NCI-H226 (cell line): Measurements from ENCODE around the gene POLDIP2.

Source experiments
- DNase-seq: peaks from one replicate; pipeline ENCODE4 v3.0.0-alpha.2; 2015

Gene POLDIP2

DNA sequence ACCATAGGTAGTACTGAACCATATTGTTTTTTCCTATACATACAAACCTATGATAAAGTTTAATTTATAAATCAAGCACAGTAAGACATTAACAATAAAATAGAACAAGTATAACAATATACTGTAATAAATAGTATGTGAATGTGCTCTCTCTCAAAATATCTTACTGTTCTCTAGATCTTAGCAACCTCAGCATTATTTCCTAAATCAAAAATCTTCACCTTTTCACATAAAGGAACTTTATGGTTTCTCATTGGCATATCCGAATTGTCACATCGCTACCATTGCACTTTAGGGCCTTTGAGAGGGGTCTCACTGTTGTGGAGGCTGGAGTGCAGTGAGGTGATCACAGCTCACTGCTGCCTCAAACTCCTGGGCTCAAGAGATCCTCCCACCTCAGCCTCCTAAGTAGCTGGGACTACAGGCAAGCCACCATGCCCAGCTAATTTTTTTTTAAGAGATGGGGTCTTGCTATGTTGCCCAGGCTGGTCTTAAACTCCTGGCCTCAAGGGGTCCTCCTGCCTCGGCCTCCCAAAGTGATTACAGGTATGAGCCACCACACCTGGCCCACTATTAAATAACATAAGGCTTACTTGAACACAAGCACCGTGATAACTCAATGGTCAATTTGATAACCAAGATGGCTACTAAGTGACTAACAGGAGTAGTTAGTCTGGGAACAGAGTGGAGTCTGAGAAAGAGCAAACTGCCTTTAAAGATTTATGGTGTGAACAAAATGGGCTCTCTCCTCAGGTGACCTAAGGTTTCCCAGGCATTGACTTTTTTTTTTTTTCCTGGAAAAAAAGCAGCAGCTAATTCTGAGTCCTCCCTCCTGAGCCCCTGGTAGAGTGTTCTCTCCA lies 41.3 kb downstream of the POLDIP2 start:
- DNase-seq: no peak

DNA sequence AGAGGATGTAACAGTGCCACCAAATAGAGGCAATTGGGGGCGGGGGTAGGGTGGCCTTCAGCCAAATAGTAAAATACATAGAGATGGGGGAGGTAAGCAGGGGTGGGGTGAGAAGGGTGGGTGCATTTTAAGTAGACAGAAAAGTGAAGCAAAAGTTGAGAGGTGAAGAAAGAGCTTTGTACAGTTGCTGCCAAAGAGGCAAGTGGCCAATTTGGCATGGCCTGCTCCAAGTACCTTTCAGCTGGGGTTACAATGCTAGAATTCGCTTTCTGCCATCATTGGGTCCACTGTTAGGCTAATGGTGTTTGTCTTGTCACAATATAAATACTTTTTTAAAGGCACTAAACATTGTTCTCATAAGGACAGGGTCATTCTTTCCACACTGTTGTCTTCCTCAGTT lies 43.5 kb downstream of the POLDIP2 start:
- DNase-seq: no peak

DNA sequence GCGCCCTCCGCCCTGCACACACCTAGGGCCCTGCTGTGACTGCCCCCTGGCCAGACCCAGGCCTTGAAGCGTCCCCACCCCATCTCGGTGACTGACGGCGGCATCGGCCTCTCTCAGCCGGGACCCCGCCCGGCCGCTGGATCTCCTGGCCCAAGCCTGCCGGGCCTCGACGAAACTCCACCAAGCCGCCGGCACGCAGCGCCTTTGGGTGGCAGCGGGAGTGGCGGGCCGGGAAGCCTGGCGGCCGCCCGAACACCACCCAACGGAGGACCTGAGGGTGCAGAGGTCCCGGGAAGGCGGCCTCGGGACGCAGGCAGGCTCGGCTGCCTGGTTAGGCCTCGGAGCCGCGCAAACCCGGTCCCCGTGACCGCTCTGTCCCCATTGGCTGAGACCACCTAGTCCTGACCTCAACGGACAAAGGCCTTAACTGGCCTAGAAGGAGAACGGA lies 50.3 kb downstream of the POLDIP2 start:
- DNase-seq: no peak

DNA sequence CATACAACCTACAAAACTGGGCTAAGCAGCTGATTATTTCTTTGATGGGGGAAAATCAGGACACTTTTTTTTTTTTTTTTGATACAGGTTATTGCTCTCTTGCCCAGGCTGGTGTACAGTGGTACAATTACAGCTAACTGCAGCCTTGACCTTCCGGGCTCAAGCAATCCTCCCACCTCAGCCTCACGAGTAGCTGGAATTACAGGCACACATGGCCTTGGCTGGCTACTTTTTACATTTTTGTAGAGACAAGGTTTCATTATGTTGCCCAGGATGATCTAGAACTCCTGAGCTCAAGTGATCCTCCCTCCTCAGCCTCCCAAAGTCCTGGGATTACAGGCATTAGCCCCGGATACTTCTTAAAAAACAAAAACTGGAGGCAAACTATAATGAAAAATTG lies 58.9 kb downstream of the POLDIP2 start:
- DNase-seq: no peak
